ENCODE results near the gene STPG2. TPM values are rescaled to one million over a fixed set of nuclear protein-coding genes. Genes with fewer than 3 reads are reported as not detected.

Gene STPG2
- total and polyA plus RNA-seq, 2 of the 8 experiments (the other 6 are each of a cell fraction or from before 2014, with no cell fraction given), result 0.03 TPM; not detected in 1

GRCh38 chr4:97720869-97721432 is 422.3 kb downstream of the STPG2 start:
- Histone ChIP-seq H3K4ac (replicated peaks; ENCODE audit: insufficient read length, low read depth, low read length) (no peak overlapping the region), H3K56ac (replicated peaks; ENCODE audit: insufficient read length, low read depth, low read length) (no peak overlapping the region), H2AK5ac (ENCODE audit: low read depth, low read length) (no peak overlapping the region), H3K9ac (replicated peaks in 1 of 4; ENCODE audit: extremely low read depth in 1 of 4, low read depth in 3 of 4, low read length in 3 of 4) (no peak overlapping the region), H2BK12ac (ENCODE audit: low read depth, low read length) (no peak overlapping the region), H4K91ac (replicated peaks; ENCODE audit: insufficient read length, low read length) (no peak overlapping the region), H3K23ac (ENCODE audit: insufficient read length) (no peak overlapping the region), H2BK5ac (ENCODE audit: low read depth, low read length) (no peak overlapping the region), H2BK120ac (replicated peaks; ENCODE audit: low read depth, low read length) (no peak overlapping the region), H4K20me1 (replicated peaks in 1 of 2; ENCODE audit: control insufficient read depth in 1 of 2, insufficient read depth in 2 of 2, low read length in 2 of 2) (no peaks in the 10 kb centered on the region), H2BK15ac (ENCODE audit: low read length) (no peak overlapping the region), H3K4me1 (replicated peaks in 1 of 4; ENCODE audit: control insufficient read depth in 3 of 4, insufficient read depth in 4 of 4, low read length in 3 of 4) (0 out of 7 replicates have a peak, but pooled peaks cover 0 to 2% (median 0%) of the 10 kb centered on the region in 4 experiments), H3K14ac (ENCODE audit: insufficient read length) (no peak overlapping the region), H4K8ac (ENCODE audit: extremely low read depth, insufficient read depth, low read length) (no peak overlapping the region), H3K4me2 (ENCODE audit: insufficient read depth in 1 of 2, low read depth in 2 of 2, low read length in 2 of 2) (no peak overlapping the region), H3K23me2 (ENCODE audit: low read depth, low read length) (no peaks in the 10 kb centered on the region), H3K27me3 (replicated peaks in 1 of 4; ENCODE audit: control insufficient read depth in 3 of 4, extremely low read depth in 1 of 4, insufficient read depth in 3 of 4, low read length in 3 of 4) (no peaks in the 10 kb centered on the region), H3K36me3 (ENCODE audit: control insufficient read depth in 2 of 4, insufficient read depth in 4 of 4, low read length in 3 of 4) (no peaks in the 10 kb centered on the region), H3K18ac (ENCODE audit: extremely low read depth, low read length) (no peak overlapping the region), H4K5ac (ENCODE audit: insufficient read length, low read depth, low read length) (no peak overlapping the region), H2AFZ (ENCODE audit: low read length) (no peak overlapping the region), H3K79me1 (ENCODE audit: low read depth, low read length) (no peaks in the 10 kb centered on the region), H3K9me3 (ENCODE audit: insufficient read depth in 2 of 2, low read depth in 1 of 2, low read length in 1 of 2) (no peaks in the 10 kb centered on the region), H3K79me2 (ENCODE audit: control insufficient read depth in 1 of 2, insufficient read depth in 2 of 2, low read length in 2 of 2) (no peaks in the 10 kb centered on the region), H3K4me3 (ENCODE audit: extremely low read depth in 1 of 4, insufficient read depth in 2 of 4, low read depth in 3 of 4, low read length in 4 of 4) (no peak overlapping the region), H3K27ac (ENCODE audit: low read depth, low read length) (no peak overlapping the region), H2BK20ac (ENCODE audit: low read length) (no peak overlapping the region)
- FAIRE-seq (peak; percentile 39), DNase-seq (ENCODE audit: low read depth in 1 of 2, low spot score in 2 of 2) (no peak)
- POLR2A ChIA-PET (ENCODE audit: partially characterized antibody), result no interaction called here
- CTCF ChIA-PET (ENCODE audit: partially characterized antibody), result interaction anchor here (0.5 to 1.2 kb wide), 7 partner anchors 11 to 641 kb away, joined by 3 to 4 read pairs (median 3); no protein-coding TSS in a partner anchor
- 38% methylated on average over 4 of the region's 4 CpGs; no CpG with 5 or more reads in 1 of the 2 experiments for WGBS, 2 experiments (ENCODE audit: extremely low coverage in 1 of 2, insufficient coverage in 1 of 2, insufficient read length in 1 of 2, insufficient replicate concordance in 2 of 2, low coverage in 1 of 2, low lambda C conversion rate in 2 of 2, missing lambda C conversion rate in 1 of 2)
- TF ChIP-seq RNF2 (IDR thresholded peaks at IDR 0.05; ENCODE audit: borderline replicate concordance, low read depth, low read length, missing control alignments, poor library complexity, severe bottlenecking) (no peak), RAD21 (IDR thresholded peaks at IDR 0.05 in 1 of 2, conservative IDR thresholded peaks at IDR 0.05 in 1 of 2; ENCODE audit: low read depth in 2 of 2, low read length in 2 of 2) (peak; percentile 81 to 86), HDAC6 (IDR thresholded peaks at IDR 0.05; ENCODE audit: low read depth, low read length) (no peak), CBX8 (IDR thresholded peaks at IDR 0.05; ENCODE audit: borderline replicate concordance, low read depth, low read length) (no peak), TEAD4 (IDR thresholded peaks at IDR 0.05; ENCODE audit: low read depth, low read length) (no peak), HDAC2 (IDR thresholded peaks at IDR 0.05; ENCODE audit: borderline replicate concordance in 1 of 2, low read depth in 2 of 2, low read length in 2 of 2) (no peak), SAP30 (IDR thresholded peaks at IDR 0.05; ENCODE audit: insufficient read depth, insufficient replicate concordance, low read length) (no peak), CTCF (IDR thresholded peaks at IDR 0.05; ENCODE audit: control extremely low read depth in 1 of 3, insufficient read depth in 1 of 3, low read depth in 1 of 3, low read length in 3 of 3) (peak in 2 of 3 experiments; percentile 18 to 38; a peak in 2 of 4 replicates), FOSL1 (IDR thresholded peaks at IDR 0.05; ENCODE audit: insufficient read depth, low read depth, low read length) (no peak)

Data from H1 (cell line).